Suppressor macrophage treated with lipopolysaccharide for 4 hours (primary cell): ENCODE results near the gene ANK3.

Source experiments
- DNase-seq: peaks from one replicate; pipeline ENCODE4 v3.0.0-alpha.2; 2020

ANK3 gene

GRCh38 chr10:60376221-60377041 is 13.2 kb downstream of the ANK3 start:
- DNase-seq = no peak

- no peak for DNase-seq
These were observed 14.2 kb downstream of the ANK3 start for GRCh38 chr10:60375293-60376004.

- DNase-seq = peak; percentile 38
These were observed 14.8 kb downstream of the ANK3 start for GRCh38 chr10:60374836-60375235.

GRCh38 chr10:60372436-60372835 is 17.2 kb downstream of the ANK3 start:
- no peak for DNase-seq

GRCh38 chr10:60369547-60369930 is 20.1 kb downstream of the ANK3 start:
- DNase-seq = no peak

- DNase-seq = no peak
These were observed 20.7 kb downstream of the ANK3 start for GRCh38 chr10:60368875-60369546.

- DNase-seq = no peak
These were observed 21.8 kb downstream of the ANK3 start for GRCh38 chr10:60367901-60368300.

- DNase-seq = no peak
These were observed 22.2 kb downstream of the ANK3 start for GRCh38 chr10:60367431-60367830.

- DNase-seq = no peak
These were observed 22.7 kb downstream of the ANK3 start for GRCh38 chr10:60367024-60367423.

GRCh38 chr10:60363187-60363586 is 26.5 kb downstream of the ANK3 start:
- DNase-seq = no peak

- no peak for DNase-seq
These were observed 27.2 kb downstream of the ANK3 start for GRCh38 chr10:60362461-60362860.

- no peak for DNase-seq
These were observed 30.6 kb downstream of the ANK3 start for GRCh38 chr10:60359066-60359465.

GRCh38 chr10:60358282-60358681 is 31.4 kb downstream of the ANK3 start:
- no peak for DNase-seq

GRCh38 chr10:60353519-60354258 is 36.0 kb downstream of the ANK3 start:
- DNase-seq = no peak

GRCh38 chr10:60352105-60352504 is 37.6 kb downstream of the ANK3 start:
- DNase-seq = no peak

GRCh38 chr10:60351191-60351853 is 38.4 kb downstream of the ANK3 start:
- DNase-seq = no peak

GRCh38 chr10:60350400-60350799 is 39.3 kb downstream of the ANK3 start:
- DNase-seq = no peak

- DNase-seq = no peak
These were observed 40.2 kb downstream of the ANK3 start for GRCh38 chr10:60349426-60349825.

GRCh38 chr10:60348982-60349381 is 40.7 kb downstream of the ANK3 start:
- DNase-seq = no peak

GRCh38 chr10:60347270-60347669 is 42.4 kb downstream of the ANK3 start:
- DNase-seq = no peak

- DNase-seq = no peak
These were observed 43.0 kb downstream of the ANK3 start for GRCh38 chr10:60346661-60347060.

- DNase-seq = no peak
These were observed 46.4 kb downstream of the ANK3 start for GRCh38 chr10:60343254-60343653.

- DNase-seq = no peak
These were observed 47.7 kb downstream of the ANK3 start for GRCh38 chr10:60341969-60342368.
